GM18858 (cell line): ENCODE measurements around the gene GSG1.

Experiments
- ATAC-seq: cut with Tn5 transposase; IDR thresholded peaks from one replicate; pipeline ENCODE4 v1.9.1; 2021; ENCODE audit not compliant: unreplicated experiment

Gene GSG1

DNA sequence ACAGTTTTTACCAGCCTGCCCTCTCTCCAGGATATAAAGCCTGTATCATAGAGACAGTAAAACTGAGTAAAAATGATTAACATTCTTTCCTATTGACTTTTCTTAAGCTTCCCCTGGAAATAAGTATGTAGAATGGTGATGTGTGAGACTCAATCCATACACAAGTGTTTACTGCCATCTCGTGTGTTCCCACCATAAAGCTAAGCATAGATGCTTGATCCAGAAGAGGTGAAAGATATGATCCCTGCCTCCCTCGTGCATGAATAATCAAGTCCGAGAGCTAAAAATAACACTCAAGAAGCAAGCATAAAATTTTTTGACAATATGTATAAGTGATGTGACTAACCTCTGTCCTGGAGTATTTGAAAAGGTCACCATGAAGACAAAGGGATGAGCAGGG lies 16.9 kb upstream of the GSG1 start:
- ATAC-seq: no peak

GRCh38 chr12:13119826-13120225 lies 16.4 kb upstream of the GSG1 start:
- ATAC-seq: no peak

- no peak for ATAC-seq
These were observed 13.6 kb upstream of the GSG1 start for GRCh38 chr12:13117029-13117428.

- ATAC-seq: no peak
These were observed 12.8 kb upstream of the GSG1 start for GRCh38 chr12:13116259-13116658.

GRCh38 chr12:13114251-13115052 lies 11.0 kb upstream of the GSG1 start:
- no peak for ATAC-seq

DNA sequence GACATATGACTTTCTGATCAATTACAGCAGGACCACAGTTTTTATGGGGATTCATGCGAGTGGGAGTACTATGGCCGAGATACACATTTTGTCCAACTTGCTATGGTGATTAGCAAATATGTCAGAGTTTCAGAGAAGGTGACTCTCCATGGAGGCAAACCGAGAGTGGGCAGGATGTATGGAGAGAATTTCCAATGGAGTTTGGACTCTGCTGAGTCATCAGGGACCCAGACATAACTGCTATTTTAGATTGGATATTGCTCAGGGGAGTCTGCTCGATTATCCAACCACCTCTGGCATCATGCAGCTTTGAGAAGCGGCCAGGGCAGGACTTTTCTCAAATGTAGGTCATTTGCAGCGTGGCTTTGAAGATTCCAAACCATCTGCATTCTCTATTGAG lies 9.5 kb upstream of the GSG1 start:
- ATAC-seq: no peak

GRCh38 chr12:13106666-13107065 lies 3.2 kb upstream of the GSG1 start:
- no peak for ATAC-seq

GRCh38 chr12:13105781-13106180 lies 2.3 kb upstream of the GSG1 start:
- ATAC-seq: no peak

DNA sequence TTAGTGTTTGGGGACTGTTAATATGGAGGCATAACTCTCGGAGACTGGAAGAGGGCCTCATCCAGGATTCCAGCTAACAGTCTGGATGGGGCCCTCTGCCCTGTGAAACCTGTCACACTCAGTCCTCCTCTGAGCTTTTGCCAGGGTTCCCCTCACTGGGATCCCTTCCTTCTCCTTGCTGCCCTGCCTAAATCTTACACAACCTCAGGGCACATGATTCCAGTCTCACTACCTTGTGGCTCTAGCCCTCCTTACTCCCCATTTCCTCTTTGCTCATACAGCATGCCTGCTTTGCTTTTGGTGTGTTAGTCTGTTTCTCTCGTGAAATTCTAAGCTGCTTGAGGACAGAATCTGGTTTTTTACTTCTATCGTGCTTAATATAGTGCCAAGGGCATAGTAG lies 942 bp upstream of the GSG1 start:
- ATAC-seq: no peak

DNA sequence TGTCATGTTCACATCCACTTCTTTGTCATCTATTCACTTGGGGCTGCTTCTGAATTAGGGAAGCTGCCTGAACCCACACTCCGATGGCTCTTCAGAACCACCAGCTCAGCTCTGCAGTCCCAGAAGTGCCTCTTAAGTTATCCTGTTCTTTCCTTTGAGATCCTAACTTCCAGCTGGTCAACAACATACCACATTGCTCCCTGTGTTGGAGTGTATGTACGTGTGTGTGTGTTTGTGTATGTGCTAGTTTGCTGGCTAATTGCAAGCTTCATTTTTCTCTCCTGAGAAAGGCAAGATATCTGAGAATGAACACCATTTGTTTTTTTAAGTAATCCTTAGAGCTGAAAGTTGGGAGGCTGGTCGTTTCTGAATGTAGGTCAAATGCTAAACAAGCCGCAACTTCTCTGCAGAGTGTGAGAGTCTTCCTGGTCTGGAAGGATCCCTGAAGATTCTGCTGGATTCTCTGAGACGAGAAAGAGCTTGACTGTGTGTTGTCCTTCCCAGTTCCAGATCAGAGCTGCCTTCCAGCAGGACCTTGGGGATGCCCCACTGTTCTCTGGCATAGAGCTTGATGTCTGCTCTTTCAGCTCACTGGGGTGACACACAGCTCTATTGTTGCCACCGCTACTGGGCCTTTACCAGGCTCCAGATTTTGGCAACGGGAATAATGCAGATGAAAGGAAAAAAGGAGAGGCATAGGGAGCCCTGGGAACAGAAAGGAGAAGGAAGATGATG lies 839 bp downstream of the GSG1 start:
- no peak for ATAC-seq

GRCh38 chr12:13101821-13102375 lies 1.6 kb downstream of the GSG1 start:
- ATAC-seq: no peak

DNA sequence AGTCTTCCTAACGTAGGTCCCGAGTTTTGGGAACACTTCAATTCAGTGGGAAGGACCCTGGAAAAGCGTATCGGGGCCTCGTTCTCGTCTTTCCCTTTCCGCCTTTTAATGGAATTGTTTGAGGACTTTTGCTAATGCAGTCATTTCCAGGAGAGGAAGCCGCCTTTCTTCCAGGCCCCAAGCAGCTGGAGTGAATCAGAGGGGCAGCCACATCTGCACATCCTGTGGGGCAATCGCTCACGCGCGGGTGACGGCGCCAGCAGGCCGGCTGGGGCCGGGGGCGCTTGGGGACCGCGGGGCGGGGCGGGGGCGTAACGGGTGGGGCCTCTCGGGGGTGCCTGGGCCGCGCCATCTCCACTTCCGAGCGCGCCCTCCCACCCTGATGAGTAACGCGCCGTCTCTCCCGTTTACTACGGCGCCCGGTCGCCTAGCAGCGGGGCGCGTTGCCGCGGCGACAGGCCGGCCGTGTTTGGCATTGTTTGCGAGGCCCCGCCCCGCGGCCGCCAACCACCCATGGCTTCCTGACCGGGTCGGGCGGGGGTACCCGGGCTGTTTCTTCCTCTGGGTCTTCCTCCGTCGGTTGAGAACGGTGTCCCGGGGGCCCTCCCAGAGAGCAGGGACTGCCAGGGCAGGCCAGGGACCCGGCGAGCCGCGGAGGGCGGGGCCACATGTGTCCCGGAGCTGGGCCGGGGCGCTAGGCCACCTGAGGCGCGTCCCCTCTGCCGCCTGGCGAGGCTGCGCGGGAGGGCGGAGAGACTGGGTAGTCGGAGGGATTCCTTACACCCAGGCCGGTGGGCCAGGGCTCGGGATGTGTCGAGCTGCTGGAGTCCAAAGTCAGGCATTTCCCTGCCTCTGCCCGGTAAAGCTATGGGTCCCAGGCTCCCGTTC lies 2.3 kb downstream of the GSG1 start:
- peak; percentile 78 for ATAC-seq

DNA sequence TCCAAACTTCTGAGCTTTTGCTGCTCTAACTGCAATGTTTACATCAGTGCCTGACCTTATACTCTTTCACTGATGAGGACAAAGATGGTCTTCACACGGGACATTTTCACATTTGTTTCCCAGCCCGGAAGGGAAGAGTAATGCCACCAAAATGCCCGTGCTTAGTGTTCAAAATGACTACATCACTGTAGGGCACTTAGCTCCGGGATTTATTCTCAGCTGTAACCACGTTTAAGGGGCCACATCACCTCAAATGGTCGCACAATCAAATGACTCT lies 2.9 kb downstream of the GSG1 start:
- no peak for ATAC-seq

DNA sequence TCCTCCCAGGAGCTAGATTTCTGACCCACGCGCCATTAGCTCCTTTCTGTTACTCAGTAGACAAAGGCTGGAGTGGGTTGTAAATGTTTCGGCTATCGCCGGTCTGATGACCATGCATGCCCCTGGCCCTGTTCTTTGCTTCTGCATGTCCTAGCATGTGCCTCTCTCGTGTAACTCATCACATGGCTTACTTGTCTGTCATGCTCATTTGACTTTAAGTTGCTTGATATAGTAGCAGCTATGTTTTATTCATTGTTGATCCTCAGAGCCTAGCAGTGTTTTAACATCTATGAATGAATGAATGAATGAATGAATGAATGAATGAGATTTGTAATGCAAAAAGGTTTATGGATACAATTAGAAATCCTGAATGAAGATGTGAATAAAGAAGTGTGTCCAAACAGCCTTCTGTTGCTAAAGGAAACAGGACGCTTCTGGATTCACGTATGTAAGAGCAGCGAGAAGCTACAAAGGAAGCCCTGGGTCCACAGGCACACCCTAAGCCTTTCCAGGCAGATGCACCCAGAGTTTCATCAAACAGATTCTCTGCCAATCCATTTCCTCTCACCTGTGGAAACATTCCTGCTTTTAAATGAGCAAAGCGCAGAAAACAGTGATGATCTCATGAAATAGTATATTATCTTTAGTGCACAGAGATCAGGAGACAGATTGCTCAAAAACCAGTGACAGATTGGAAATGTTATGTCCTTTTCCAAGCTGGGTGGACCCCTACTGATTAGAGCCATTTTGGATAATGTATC lies 3.4 kb downstream of the GSG1 start:
- ATAC-seq: no peak

GRCh38 chr12:13099066-13099843 lies 4.2 kb downstream of the GSG1 start:
- no peak for ATAC-seq

DNA sequence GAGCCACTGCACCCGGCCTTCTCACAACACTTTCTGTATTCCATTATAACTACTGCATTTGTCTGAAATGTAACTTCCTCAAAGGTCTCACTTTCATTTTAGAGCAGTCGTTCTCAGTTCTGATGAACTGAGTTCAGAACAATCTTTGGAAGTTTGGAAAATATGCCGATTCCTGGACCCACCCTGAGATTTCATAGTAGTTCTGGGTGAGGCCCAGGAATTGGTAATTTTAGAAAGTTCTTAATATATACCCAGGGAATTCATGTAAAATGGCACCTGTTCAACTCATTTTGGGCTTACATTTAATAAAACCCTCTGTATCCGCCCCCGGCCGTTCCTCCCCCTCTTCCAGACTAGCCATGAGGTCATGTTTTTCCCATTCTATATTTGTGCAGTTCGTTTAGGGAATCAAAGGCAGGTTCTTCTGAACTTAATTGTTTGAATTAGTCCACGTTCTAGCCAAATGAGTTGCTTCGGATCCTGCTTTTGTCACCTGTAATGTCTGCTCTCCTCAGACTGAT lies 5.9 kb downstream of the GSG1 start:
- ATAC-seq: no peak

DNA sequence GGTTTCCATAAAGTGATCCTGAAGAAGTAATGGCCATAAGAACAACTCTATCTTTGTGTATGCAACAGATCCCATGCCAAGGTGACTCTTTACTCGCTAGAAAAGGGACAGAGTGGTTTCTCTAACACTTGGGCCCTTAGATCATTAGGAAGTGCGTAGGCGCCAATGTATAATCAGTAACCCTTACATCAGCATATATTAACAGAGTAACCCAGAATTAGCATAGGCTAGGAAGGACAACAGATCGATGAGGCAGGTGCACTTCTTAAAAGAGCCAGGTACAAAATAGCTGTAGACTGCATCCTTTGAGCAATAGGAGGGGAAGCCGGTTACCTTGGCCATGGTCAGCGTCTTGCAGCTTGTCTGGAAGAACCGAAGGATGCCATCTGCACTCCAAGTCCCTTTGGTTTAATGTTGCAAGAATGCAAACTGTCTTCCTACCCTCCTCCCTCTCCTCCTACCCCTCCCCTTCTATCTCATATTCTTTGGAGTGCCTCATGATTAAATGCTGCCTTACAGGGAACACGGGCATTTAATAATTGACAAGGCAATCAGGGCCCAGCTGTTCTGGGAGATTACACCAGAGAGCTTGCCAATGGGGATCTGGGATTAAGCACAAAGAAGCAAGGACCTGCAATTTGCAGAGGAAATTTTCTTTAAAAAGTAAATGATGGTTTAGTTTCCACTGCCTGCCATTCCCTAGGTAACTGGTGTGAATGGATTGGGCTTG lies 8.0 kb downstream of the GSG1 start:
- no peak for ATAC-seq

DNA sequence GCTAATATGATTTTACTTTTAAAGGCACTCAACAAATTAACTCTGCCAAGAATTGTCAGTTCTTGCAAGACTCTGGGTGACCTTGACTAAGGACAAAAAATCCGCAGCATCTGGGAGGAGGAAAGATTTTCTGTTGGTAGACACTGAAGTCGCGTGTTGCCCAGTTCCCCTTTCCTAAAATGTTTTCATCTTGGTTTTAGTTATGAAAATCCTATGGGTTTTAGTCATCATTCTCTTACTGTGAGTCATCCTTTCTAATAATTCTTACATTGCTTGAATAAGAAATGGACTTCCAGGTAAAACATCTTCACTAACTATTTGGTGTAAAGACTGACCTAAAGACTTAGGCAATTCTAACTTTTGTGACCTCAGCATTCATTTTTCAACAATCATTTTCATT lies 9.1 kb downstream of the GSG1 start:
- ATAC-seq: peak; percentile 68

- no peak for ATAC-seq
These were observed 9.6 kb downstream of the GSG1 start for GRCh38 chr12:13093848-13094220.
